Endodermal cell (in vitro differentiated cells): ENCODE results near the gene KRT20. TPM values are rescaled to one million over a fixed set of nuclear protein-coding genes. Genes with fewer than 3 reads are reported as not detected.

Source experiments
- DNase-seq: peaks from one replicate; pipeline ENCODE4 v3.0.0-alpha.2; 2017
- H3K27ac ChIP-seq: 2 replicates; pipeline ENCODE4 v1.5.1; 2013; ENCODE audit warnings: mild to moderate bottlenecking, low read depth, low read length, moderate library complexity
- H3K27me3 ChIP-seq: 2 replicates; pipeline ENCODE4 v1.6.1; 2013; ENCODE audit warnings: mild to moderate bottlenecking, low read length, moderate library complexity; ENCODE audit not compliant: insufficient read depth, control insufficient read depth, poor library complexity, severe bottlenecking
- H3K36me3 ChIP-seq: 2 replicates; pipeline ENCODE4 v1.7.0; 2013; ENCODE audit warnings: mild to moderate bottlenecking, low read length, moderate library complexity; ENCODE audit not compliant: control insufficient read depth, insufficient read depth
- H3K4me1 ChIP-seq: one replicate; pipeline ENCODE4 v1.7.0; 2013; ENCODE audit warnings: low read length; ENCODE audit not compliant: control insufficient read depth, insufficient read depth
- H3K4me3 ChIP-seq: 2 replicates; pipeline ENCODE4 v1.5.1; 2013; ENCODE audit warnings: mild to moderate bottlenecking, low read length, moderate library complexity
- H3K9ac ChIP-seq: 2 replicates; pipeline ENCODE4 v1.6.1; 2013; ENCODE audit warnings: mild to moderate bottlenecking, low read length, moderate library complexity; ENCODE audit not compliant: poor library complexity, severe bottlenecking; ENCODE audit errors: extremely low read depth
- H3K9me3 ChIP-seq: 2 replicates; pipeline ENCODE4 v1.6.1; 2013; ENCODE audit warnings: mild to moderate bottlenecking, low read length, moderate library complexity; ENCODE audit not compliant: control insufficient read depth
- H3K27ac Mint-ChIP-seq: 2 replicates; pipeline ENCODE4 v1.8.0; 2020; ENCODE audit warnings: mixed read lengths
- H3K27me3 Mint-ChIP-seq: 2 replicates; pipeline ENCODE4 v1.8.0; 2021; ENCODE audit warnings: mild to moderate bottlenecking, mixed read lengths; ENCODE audit not compliant: insufficient read depth
- H3K36me3 Mint-ChIP-seq: 2 replicates; pipeline ENCODE4 v1.8.0; 2020; ENCODE audit warnings: low read depth, mixed read lengths
- H3K4me1 Mint-ChIP-seq: 2 replicates; pipeline ENCODE4 v1.8.0; 2020; ENCODE audit warnings: mixed read lengths
- H3K4me3 Mint-ChIP-seq: 2 replicates; pipeline ENCODE4 v1.8.0; 2020; ENCODE audit warnings: mild to moderate bottlenecking, moderate library complexity, mixed read lengths
- H3K9me3 Mint-ChIP-seq: 2 replicates; pipeline ENCODE4 v1.8.0; 2020; ENCODE audit warnings: mild to moderate bottlenecking, mixed read lengths
- CTCF ChIP-seq: fragments of 200-600 bp; sonication (generic); conservative IDR thresholded peaks from 2 replicates; pipeline ENCODE4 v1.5.0; 2021; ENCODE audit warnings: antibody characterized with exemption, mild to moderate bottlenecking
- WGBS, 2 experiments: methylation state at CpG; one replicate each; pipeline versions ENCODE4 v1.1.5 to v1.1.7; 2013; ENCODE audit warnings: missing lambda C conversion rate in 2 of 2, mixed read lengths in 1 of 2; ENCODE audit not compliant: insufficient coverage in 1 of 2, insufficient read length in 1 of 2; 5-methylcytosine and 5-hydroxymethylcytosine counted together
- total RNA-seq, 2 donors: library from RNA; stranded (reverse); fragmentation: NEBNext Ultra II Directional in 1 of 2; extraction: Animal tissue kit (Norgen Biotek cat#: 25700) in 1 of 2; gene quantifications; 2 replicates in 1 of 2; 3 replicates in 1 of 2; pipeline ENCODE4 v1.2.1, GENCODE V29; 2021

Gene KRT20
- total RNA-seq, 2 donors from 2014 or later, result not detected

- no peaks in the 10 kb centered on the region for H3K36me3 Mint-ChIP-seq
- 67 to 75% methylated on average over 1 of the region's 1 CpG for WGBS, 2 experiments
Measured at GRCh38 chr17:40852364-40852763, 32.7 kb downstream of the KRT20 start.

GRCh38 chr17:40850293-40850972, 34.6 kb downstream of the KRT20 start:
- Mint-ChIP-seq H3K9me3 (no peaks in the 10 kb centered on the region), H3K36me3 (no peaks in the 10 kb centered on the region), H3K27me3 (peaks cover 44% of the 10 kb centered on the region), H3K27ac (no peak overlapping the region), H3K4me3 (no peak overlapping the region), H3K4me1 (no peaks in the 10 kb centered on the region)
- 95 to 100% methylated on average over 1 to 2 of the region's 3 CpGs for WGBS, 2 experiments
- H3K27ac ChIP-seq, result no peak overlapping the region
- H3K27me3 ChIP-seq, result peaks cover 44% of the 10 kb centered on the region
- DNase-seq, result no peak
- H3K36me3 ChIP-seq, result no peaks in the 10 kb centered on the region
- H3K9me3 ChIP-seq, result no peaks in the 10 kb centered on the region
- no peak overlapping the region for H3K9ac ChIP-seq
- H3K4me3 ChIP-seq, result no peak overlapping the region
- TF ChIP-seq CTCF, result no peak
- H3K4me1 ChIP-seq, result no peaks in the 10 kb centered on the region

More at GRCh38 chr17:40852364-40852763, 32.7 kb downstream of the KRT20 start:
- peaks cover 25% of the 10 kb centered on the region for H3K27me3 Mint-ChIP-seq
- H3K9me3 ChIP-seq, result no peaks in the 10 kb centered on the region
- no peak overlapping the region for H3K4me3 Mint-ChIP-seq
- H3K9ac ChIP-seq, result no peak overlapping the region
- H3K4me3 ChIP-seq, result no peak overlapping the region
- H3K36me3 ChIP-seq, result no peaks in the 10 kb centered on the region
- TF ChIP-seq CTCF, result no peak
- no peaks in the 10 kb centered on the region for H3K9me3 Mint-ChIP-seq
- DNase-seq, result no peak
- no peak overlapping the region for H3K27ac ChIP-seq
- H3K4me1 Mint-ChIP-seq, result peaks cover 2% of the 10 kb centered on the region
- H3K4me1 ChIP-seq, result no peaks in the 10 kb centered on the region
- peaks cover 26% of the 10 kb centered on the region for H3K27me3 ChIP-seq
- no peak overlapping the region for H3K27ac Mint-ChIP-seq

- no peak for TF ChIP-seq CTCF
- H3K36me3 ChIP-seq, result no peaks in the 10 kb centered on the region
- no peaks in the 10 kb centered on the region for H3K4me1 ChIP-seq
- no peak overlapping the region for H3K27ac Mint-ChIP-seq
- peaks cover 52% of the 10 kb centered on the region for H3K27me3 ChIP-seq
- H3K9me3 ChIP-seq, result no peaks in the 10 kb centered on the region
- DNase-seq, result no peak
- no peak overlapping the region for H3K4me3 Mint-ChIP-seq
- no peaks in the 10 kb centered on the region for H3K36me3 Mint-ChIP-seq
- 92 to 93% methylated on average over 2 to 3 of the region's 4 CpGs for WGBS, 2 experiments
- H3K9me3 Mint-ChIP-seq, result no peaks in the 10 kb centered on the region
- H3K4me3 ChIP-seq, result no peak overlapping the region
- peaks cover 51% of the 10 kb centered on the region for H3K27me3 Mint-ChIP-seq
- no peaks in the 10 kb centered on the region for H3K4me1 Mint-ChIP-seq
- no peak overlapping the region for H3K27ac ChIP-seq
- H3K9ac ChIP-seq, result no peak overlapping the region
Measured at GRCh38 chr17:40849723-40850122, 35.3 kb downstream of the KRT20 start.
